Smooth muscle cell (in vitro differentiated cells): Measurements from ENCODE around the gene PAPLN. TPM values are rescaled to one million over a fixed set of nuclear protein-coding genes. Genes with fewer than 3 reads are reported as not detected.

Experiments
- DNase-seq: peaks from one replicate; lab custom pipeline; 2025; ENCODE audit not compliant: unreplicated experiment; lab: John Stamatoyannopoulos, UW
- H2AFZ ChIP-seq: fragments of 200-600 bp; sonication (generic); 2 replicates; pipeline ENCODE4 v1.6.0; 2016; ENCODE audit warnings: antibody characterized with exemption, low read depth, mild to moderate bottlenecking
- H3F3A ChIP-seq: fragments of 200-600 bp; sonication (generic); 2 replicates; pipeline ENCODE4 v1.6.0; 2017; ENCODE audit warnings: antibody characterized with exemption, low read depth
- H3K27ac ChIP-seq: fragments of 200-600 bp; sonication (generic); 2 replicates; pipeline ENCODE4 v1.5.1; 2016; ENCODE audit warnings: low read depth, mild to moderate bottlenecking
- H3K27me3 ChIP-seq: fragments of 200-600 bp; sonication (generic); 2 replicates; pipeline ENCODE4 v1.6.1; 2016; ENCODE audit warnings: low read depth, mild to moderate bottlenecking
- H3K36me3 ChIP-seq: fragments of 200-600 bp; sonication (generic); 2 replicates; pipeline ENCODE4 v1.5.1; 2016; ENCODE audit warnings: low read depth
- H3K4me1 ChIP-seq: fragments of 200-600 bp; sonication (generic); 2 replicates; pipeline ENCODE4 v1.5.1; 2016; ENCODE audit warnings: low read depth
- H3K4me2 ChIP-seq: fragments of 200-600 bp; sonication (generic); 2 replicates; pipeline ENCODE4 v1.6.0; 2016; ENCODE audit warnings: mild to moderate bottlenecking
- H3K4me3 ChIP-seq: fragments of 200-600 bp; sonication (generic); 2 replicates; pipeline ENCODE4 v1.5.1; 2016; ENCODE audit warnings: mild to moderate bottlenecking
- H3K79me2 ChIP-seq: fragments of 200-600 bp; sonication (generic); 2 replicates; pipeline ENCODE4 v1.6.0; 2016; ENCODE audit warnings: low read depth, mild to moderate bottlenecking
- H3K9ac ChIP-seq: fragments of 200-600 bp; sonication (generic); 2 replicates; pipeline ENCODE4 v1.6.0; 2016; ENCODE audit warnings: low read depth
- H3K9me3 ChIP-seq: fragments of 200-600 bp; sonication (generic); replicated peaks from 2 replicates; pipeline ENCODE4 v1.5.1; 2016; ENCODE audit warnings: low read depth
- H4K20me1 ChIP-seq: fragments of 200-600 bp; sonication (generic); 2 replicates; pipeline ENCODE4 v1.6.0; 2016; ENCODE audit warnings: low read depth
- CTCF ChIP-seq: fragments of 200-600 bp; sonication (generic); IDR thresholded peaks from 2 replicates; pipeline ENCODE4 v1.5.1; 2017; ENCODE audit warnings: borderline replicate concordance, mild to moderate bottlenecking, antibody characterized with exemption; ENCODE audit not compliant: insufficient read depth, poor library complexity, severe bottlenecking
- WGBS: methylation state at CpG from one replicate; pipeline ENCODE4 v1.1.7; 2016; ENCODE audit warnings: low lambda C conversion rate; 5-methylcytosine and 5-hydroxymethylcytosine counted together
- polyA plus RNA-seq: library from polyadenylated mRNA; unstranded; fragments of >200 nt; fragmentation: Nextera tagmentation; extraction: Ambion mirVana; gene quantifications from 2 replicates; pipeline ENCODE4 v1.2.1, GENCODE V29; 2016
- total RNA-seq: library from RNA; depleted of rRNA; stranded (reverse); fragments of >200 nt; gene quantifications from 2 replicates; pipeline ENCODE4 v1.2.3, GENCODE V29; 2014

The PAPLN gene
- total and polyA plus RNA-seq, 2 experiments from 2014 or later, result 1.5 to 3.3 TPM

DNA sequence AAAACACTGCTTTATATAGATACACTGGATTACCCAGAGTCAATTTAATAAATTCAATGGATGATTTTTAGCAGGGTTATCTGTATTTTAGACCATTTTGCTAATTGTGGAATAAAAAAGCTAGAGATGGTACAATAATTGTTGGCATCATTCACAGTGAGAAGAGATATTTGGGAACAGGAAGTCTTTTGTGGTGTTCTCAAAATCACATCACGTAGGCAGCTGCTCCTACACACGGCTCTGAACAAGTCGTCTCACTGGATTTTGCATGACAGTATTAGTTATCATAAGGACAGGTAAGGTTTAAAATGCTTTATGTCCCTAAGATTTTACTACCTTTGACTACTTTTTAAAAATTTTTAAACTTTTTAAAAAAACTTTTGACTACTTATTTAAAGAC is 52.0 kb downstream of the PAPLN start:
- no peak overlapping the region for H3K27ac ChIP-seq
- H3K36me3 ChIP-seq, result peaks cover 8% of the 10 kb centered on the region
- no peaks in the 10 kb centered on the region for H3K79me2 ChIP-seq

DNA sequence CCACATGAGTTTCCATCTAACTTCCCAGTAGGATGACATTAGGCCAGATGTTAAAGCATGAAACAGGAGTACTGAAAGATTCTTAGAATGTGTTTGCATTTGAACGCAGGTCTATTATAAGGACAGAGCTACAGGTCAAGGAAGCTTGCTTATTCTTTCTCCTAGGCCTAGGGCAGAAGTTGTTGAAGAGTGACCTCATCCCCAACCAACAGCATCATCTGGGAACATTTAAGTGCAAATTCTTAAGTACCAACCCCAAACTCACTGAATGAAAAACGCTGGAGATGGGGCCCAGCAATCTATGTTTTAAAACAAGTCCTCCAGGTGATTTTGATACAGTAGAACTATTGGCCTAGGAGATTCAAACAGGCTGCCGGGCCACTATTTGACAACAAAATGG is 52.4 kb downstream of the PAPLN start:
- no peak overlapping the region for H2AFZ ChIP-seq
- no peak overlapping the region for H3K27ac ChIP-seq
- H3K4me2 ChIP-seq, result no peak overlapping the region
- peaks cover 8% of the 10 kb centered on the region for H3K36me3 ChIP-seq
- no peaks in the 10 kb centered on the region for H3K79me2 ChIP-seq
- H3K9me3 ChIP-seq, result no peaks in the 10 kb centered on the region
- 55% methylated on average over 3 of the region's 3 CpGs for WGBS
- peaks cover 2% of the 10 kb centered on the region for H3F3A ChIP-seq
- H3K4me3 ChIP-seq, result no peak overlapping the region
- no peaks in the 10 kb centered on the region for H3K4me1 ChIP-seq
- no peak for TF ChIP-seq CTCF
- no peak overlapping the region for H3K9ac ChIP-seq
- DNase-seq, result no peak
- no peaks in the 10 kb centered on the region for H3K27me3 ChIP-seq
- peaks cover 47% of the 10 kb centered on the region for H4K20me1 ChIP-seq

More for the DNA sequence above, 52.0 kb downstream of the PAPLN start:
- no peak for TF ChIP-seq CTCF
- WGBS, result 93% methylated on average over 3 of the region's 3 CpGs
- Histone ChIP-seq H2AFZ (no peak overlapping the region), H3K4me1 (peaks cover 3% of the 10 kb centered on the region), H4K20me1 (peaks cover 50% of the 10 kb centered on the region), H3K9me3 (no peaks in the 10 kb centered on the region), H3K4me2 (no peak overlapping the region), H3K9ac (no peak overlapping the region), H3K27me3 (no peaks in the 10 kb centered on the region), H3F3A (peaks cover 2% of the 10 kb centered on the region), H3K4me3 (no peak overlapping the region)
- no peak for DNase-seq

- no peak overlapping the region for H2AFZ ChIP-seq
- peaks cover 2% of the 10 kb centered on the region for H3F3A ChIP-seq
- no peaks in the 10 kb centered on the region for H3K79me2 ChIP-seq
- no peaks in the 10 kb centered on the region for H3K27me3 ChIP-seq
- H3K4me2 ChIP-seq, result no peak overlapping the region
- TF ChIP-seq CTCF, result no peak
- peaks cover 4% of the 10 kb centered on the region for H3K36me3 ChIP-seq
- H3K9ac ChIP-seq, result no peak overlapping the region
- 81% methylated on average over 4 of the region's 4 CpGs for whole genome bisulfite sequencing
- no peak overlapping the region for H3K4me3 ChIP-seq
- no peaks in the 10 kb centered on the region for H3K4me1 ChIP-seq
- H3K9me3 ChIP-seq, result no peaks in the 10 kb centered on the region
- H3K27ac ChIP-seq, result no peak overlapping the region
- peaks cover 47% of the 10 kb centered on the region for H4K20me1 ChIP-seq
- no peak for DNase-seq
Observed at GRCh38 chr14:73290279-73290678, 53.0 kb downstream of the PAPLN start.

DNA sequence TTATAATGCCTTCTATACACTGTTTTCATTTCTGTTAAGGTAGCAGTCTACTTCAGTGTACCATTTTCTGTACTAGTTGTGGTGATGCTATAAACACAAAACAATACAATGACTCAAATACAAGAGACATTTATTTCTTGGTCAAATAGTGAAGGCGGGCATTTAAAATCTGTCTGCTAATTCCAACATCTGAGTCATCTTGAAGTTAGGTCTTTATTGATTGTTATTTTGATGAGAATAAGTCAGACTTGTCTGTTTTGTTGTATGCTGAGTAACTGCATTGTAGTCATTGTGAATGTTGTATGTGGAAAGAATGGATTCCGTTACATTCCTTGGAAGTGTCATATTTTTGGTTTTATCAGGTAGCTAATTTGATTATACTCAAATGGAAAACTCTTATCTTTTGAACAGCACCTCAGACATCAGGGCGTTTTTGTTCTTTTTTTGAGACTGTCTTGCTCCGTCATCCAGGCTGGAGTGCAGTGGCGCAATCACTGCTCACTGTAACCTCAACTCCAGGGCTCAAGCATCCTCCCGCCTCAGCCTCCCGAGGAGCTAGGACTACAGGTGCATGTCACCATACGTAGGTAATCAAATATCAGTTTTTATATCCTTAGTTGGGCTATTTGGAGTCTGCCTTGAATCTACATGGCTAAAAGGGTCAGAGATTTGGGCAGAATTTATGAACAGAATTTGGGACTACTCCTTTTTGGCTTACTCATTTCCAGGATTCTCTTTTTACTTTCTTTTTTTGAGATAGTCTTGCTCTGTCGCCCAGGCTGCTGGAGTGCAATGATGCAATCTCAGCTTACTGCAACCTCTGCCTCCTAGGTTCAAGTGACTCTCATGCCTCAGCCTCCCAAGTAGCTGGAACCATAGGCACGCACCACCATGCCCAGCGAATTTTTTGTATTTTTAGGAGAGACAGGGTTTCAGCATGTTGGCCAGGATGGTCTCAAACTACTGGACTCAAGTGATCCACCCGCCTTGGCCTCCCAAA is 56.8 kb downstream of the PAPLN start:
- peaks cover 44% of the 10 kb centered on the region for H4K20me1 ChIP-seq
- H3K9me3 ChIP-seq, result no peaks in the 10 kb centered on the region
- no peak overlapping the region for H3K4me3 ChIP-seq
- H2AFZ ChIP-seq, result no peak overlapping the region
- no peaks in the 10 kb centered on the region for H3F3A ChIP-seq
- no peak for TF ChIP-seq CTCF
- H3K4me2 ChIP-seq, result no peak overlapping the region
- no peaks in the 10 kb centered on the region for H3K27me3 ChIP-seq
- H3K9ac ChIP-seq, result no peak overlapping the region
- no peak for DNase-seq
- no peaks in the 10 kb centered on the region for H3K4me1 ChIP-seq
- 98% methylated on average over 12 of the region's 12 CpGs for WGBS
- H3K36me3 ChIP-seq, result no peaks in the 10 kb centered on the region
- no peak overlapping the region for H3K27ac ChIP-seq
- H3K79me2 ChIP-seq, result no peaks in the 10 kb centered on the region
